NCI-H446 treated with DMSO at 0.1 percent for 48 hours (cell line): ENCODE results near the gene MRPL17.
"Not testable (repeated sequence)": the region's sequence is repeated elsewhere in the genome, so short reads cannot be mapped to it uniquely, and the experiment has no call there.

Experiments used
- DNase-seq: peaks from one replicate; lab custom pipeline; 2025; lab: John Stamatoyannopoulos, UW

MRPL17 gene

DNA sequence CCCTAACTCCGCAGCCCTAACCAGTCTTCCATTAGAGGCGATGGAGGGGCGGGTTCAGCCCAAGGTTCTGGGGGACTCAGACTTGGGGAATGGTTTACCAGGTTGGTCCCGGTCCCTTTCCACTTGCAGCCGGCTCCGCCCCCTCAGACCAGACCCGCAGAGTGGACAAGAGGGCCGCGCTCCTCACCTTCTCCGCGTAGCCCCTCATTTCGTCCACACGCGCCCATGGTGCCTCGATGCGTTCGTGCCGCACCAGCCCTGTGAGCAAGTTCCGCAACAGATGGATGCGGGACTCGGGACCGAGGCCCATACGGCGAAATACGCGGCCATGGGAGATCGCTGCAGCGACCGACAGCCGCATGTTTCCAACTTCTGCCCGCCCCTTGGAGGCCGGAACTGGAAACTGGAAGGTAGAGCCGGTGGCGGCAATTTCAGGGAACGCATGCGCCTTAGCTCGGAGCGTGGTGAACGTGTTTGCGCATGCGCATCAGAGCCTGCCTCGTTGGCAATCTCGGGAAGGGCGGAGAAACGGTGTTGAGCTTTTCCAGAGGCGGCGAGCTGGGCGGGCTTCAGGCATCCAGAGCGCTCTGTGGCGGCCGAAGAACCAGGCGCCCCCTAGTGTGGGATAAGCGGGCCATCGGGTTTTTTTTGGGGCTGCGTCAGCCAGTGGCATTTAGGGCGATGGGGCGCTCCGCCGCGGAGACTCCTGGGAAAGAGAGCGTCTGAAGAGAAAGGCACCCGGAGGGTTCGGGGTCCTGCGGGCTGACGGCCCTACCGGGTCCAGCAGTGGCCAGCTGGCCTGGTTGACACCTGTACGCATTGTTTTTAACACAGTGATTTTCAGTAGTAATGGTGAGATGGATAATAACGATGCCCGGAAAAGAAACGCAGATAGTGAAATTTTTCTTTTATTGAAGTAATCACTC, at the start of gene MRPL17:
MRPL17 (minus strand) TSS at position 405 of the 926 bp plus-strand sequence; CDS start at position 361, 44 bp downstream.
- DNase-seq: peak; percentile 98

- DNase-seq: no peak
These were observed 45.0 kb upstream of the MRPL17 start for GRCh38 chr11:6727971-6728760.

- DNase-seq: no peak
These were observed 42.3 kb upstream of the MRPL17 start for GRCh38 chr11:6725386-6725896.

- DNase-seq: no peak
These were observed 40.9 kb upstream of the MRPL17 start for GRCh38 chr11:6724013-6724412.

DNA sequence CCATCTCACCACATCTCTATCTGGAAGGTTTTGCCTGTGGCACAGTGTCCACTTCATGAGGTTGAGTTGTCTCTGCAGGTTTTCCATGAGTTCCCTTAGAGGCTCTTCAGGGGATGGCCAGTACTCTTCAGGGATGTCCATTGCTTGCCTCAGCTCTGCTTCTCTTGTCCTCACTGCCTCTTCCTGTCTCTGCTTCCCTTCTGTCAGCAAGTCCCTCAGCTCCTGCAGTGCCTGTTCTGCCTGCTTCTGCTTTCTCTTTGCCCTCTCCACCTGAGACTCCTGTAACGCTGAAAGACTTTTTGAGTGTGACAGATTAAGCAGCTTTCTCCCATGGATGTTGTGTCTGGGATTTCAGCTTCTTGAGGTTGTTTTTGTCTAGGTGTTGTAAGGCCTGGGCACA, 38.2 kb upstream of the MRPL17 start:
- DNase-seq: no peak

GRCh38 chr11:6719576-6719975, 36.4 kb upstream of the MRPL17 start:
- no peak for DNase-seq

- no peak for DNase-seq
These were observed 34.3 kb upstream of the MRPL17 start for GRCh38 chr11:6717426-6717825.

- not testable (repeated sequence) for DNase-seq
These were observed 28.4 kb upstream of the MRPL17 start for GRCh38 chr11:6711552-6711951.

GRCh38 chr11:6708876-6709275, 25.7 kb upstream of the MRPL17 start:
- no peak for DNase-seq

- no peak for DNase-seq
These were observed 22.9 kb upstream of the MRPL17 start for GRCh38 chr11:6705905-6706535.

- no peak for DNase-seq
These were observed 20.3 kb upstream of the MRPL17 start for GRCh38 chr11:6703247-6704063.

GRCh38 chr11:6701955-6702354, 18.8 kb upstream of the MRPL17 start:
- DNase-seq: not testable (repeated sequence)

- no peak for DNase-seq
These were observed 12.2 kb upstream of the MRPL17 start for GRCh38 chr11:6695377-6695776.

DNA sequence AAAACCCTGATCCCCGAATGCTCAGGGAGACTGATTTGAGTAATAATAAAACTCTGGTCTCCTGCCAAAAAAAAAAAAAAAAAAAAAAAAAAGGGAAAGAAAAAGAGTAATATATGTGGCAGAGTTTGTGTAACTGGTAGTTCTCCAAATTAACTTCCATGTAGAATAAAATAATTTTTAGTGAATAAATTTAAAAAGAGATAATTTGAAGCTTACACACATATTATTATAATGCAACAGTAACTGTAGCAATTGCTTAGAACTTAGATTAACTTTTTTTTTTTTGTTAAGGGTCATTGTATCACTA, 11.0 kb upstream of the MRPL17 start:
- no peak for DNase-seq

DNA sequence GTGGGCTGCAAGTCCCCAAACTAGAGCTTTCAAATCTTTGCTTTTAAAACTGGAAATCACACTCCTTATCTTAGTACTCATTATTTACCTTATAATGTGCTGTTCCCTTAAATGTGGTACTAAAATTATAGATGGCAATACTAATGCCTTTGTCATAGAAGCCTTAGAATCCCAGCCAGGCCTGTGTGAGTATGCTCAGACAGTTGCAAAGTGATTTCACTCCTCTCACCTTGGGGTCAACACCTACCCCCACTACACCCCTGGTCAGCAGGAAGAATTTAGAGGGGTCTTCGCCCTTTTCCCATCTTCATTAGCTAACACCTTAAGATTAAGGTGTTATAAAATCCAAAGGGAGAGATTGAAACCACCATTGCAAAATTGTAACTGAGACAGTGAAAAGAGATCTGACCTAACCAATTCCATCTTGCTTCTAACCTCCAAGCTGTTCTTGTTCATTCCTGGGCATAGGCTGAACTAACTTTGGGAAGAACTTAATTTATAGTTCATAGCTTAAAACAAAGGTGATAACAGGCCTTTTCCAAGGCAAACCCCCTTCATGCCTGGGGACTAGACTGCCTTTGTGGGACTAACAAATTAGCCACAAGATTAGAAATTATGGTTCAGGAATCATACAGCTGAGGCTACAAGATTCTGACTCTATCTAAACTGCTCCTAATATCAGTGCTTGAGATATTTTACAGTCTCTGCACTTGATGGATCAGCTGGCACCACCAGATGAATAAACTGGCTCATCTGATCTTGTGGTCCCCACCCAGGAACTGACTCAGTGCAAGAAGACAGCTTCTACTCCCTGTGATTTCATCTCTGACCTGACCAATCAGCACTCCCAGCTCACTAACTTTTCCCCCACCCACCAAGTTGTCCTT, 10.4 kb upstream of the MRPL17 start:
- DNase-seq: no peak

GRCh38 chr11:6692128-6692527, 9.0 kb upstream of the MRPL17 start:
- DNase-seq: no peak

DNA sequence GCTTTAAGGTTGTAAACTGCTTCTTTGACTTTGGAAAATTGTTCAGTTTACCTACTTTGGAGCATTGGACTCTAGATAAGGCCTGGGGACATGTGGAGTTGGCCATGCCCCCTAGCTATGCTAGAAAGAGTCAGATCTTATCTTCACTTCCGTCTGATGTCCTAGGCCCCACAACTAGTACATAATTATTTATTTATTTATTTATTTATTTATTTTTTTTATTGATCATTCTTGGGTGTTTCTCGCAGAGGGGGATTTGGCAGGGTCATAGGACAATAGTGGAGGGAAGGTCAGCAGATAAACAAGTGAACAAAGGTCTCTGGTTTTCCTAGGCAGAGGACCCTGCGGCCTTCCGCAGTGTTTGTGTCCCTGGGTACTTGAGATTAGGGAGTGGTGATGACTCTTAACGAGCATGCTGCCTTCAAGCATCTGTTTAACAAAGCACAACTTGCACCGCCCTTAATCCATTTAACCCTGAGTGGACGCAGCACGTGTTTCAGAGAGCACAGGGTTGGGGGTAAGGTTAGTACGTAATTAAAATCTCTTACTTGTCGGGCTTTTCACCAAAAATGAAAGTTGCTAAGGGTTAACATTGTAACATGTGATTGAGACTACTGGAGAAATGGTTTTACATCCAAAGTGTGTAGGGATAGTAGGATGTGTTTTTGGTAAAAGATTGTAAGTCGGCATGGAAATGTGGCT, 7.4 kb upstream of the MRPL17 start:
- not testable (repeated sequence) for DNase-seq

- DNase-seq: no peak
These were observed 4.7 kb upstream of the MRPL17 start for GRCh38 chr11:6687876-6688275.

- no peak for DNase-seq
These were observed 2.9 kb upstream of the MRPL17 start for GRCh38 chr11:6686006-6686405.

GRCh38 chr11:6684068-6684467, 928 bp upstream of the MRPL17 start:
- not testable (repeated sequence) for DNase-seq
